Activated CD8-positive, alpha-beta memory T cell treated with anti-CD3 and anti-CD28 coated beads, Interleukin-2, amount 50 U/mL, for 1 hour (primary cell): ENCODE data around the gene LRRC27.

Experiments used
- DNase-seq: peaks from one replicate; pipeline ENCODE4 v3.0.0-alpha.2; 2020; ENCODE audit errors: extremely low read depth

LRRC27 gene

GRCh38 chr10:132357286-132358058 lies 25.5 kb downstream of the LRRC27 start:
- DNase-seq = no peak

DNA sequence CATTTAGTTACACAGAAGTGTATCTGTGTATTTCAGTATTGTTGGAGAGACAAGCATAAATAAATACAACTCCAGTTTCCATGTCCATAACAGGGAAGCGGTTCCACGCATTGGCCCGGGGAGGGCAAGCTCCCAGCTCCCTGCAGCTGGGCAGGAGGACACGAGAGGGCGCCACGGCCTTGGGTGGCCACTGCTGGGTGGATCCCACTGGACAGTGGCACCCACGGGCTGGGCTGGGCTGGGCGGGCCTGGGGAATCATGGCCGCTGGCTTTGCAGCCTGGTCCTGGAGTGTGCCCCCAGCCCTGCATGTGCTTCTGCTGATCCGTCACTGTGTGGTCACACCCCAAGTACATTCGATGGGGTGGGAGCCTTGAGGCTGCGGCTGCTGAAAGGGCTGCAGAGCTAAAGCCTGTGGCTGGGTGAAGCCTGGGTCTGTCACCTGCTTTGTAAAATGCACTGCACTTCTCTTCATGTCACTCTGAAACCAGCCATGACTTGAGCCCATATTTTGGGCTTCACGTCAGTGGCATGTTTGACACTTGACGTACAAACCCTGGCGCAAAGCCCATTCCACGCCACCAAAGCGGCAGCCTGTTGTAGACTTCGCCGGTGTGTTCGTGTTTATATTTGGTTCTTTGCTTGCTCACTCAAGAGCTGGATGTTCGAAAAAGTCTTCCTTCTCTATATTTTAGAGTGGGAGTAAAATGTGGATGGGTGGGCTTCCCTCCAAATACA lies 27.5 kb downstream of the LRRC27 start:
- DNase-seq = no peak

DNA sequence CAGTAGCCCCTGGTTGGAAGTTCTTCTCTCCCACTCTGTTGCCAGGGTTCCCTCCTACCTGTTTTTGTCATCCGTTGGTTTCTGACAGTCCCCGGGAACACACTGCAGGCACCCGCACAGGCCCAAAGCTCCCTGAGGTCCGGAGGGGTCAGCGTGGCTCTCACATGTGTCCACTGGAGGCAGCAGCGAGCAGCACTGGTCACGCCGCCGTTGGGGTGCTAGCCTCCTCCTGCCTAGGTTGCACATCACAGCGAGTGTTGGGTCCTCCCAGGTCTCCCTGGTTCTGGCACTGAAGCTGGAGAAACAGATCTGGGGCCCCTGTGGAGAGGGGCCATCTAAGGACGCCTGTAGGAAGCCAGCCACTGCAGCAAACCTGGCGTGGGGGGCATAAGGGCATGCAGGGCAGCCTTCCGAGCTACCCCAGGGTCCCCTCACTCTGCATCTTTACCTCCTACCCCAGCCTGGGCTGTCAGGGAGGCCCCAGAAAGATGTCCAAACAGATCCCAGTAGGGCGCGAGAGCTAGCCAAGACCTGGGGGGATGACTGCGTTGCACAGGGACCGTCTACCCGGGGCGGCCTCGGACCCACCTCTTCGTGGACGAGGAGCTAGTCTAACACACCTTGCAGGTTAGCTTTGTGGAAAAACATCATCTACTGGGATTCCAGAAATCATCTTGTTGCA lies 28.9 kb downstream of the LRRC27 start:
- DNase-seq = no peak

DNA sequence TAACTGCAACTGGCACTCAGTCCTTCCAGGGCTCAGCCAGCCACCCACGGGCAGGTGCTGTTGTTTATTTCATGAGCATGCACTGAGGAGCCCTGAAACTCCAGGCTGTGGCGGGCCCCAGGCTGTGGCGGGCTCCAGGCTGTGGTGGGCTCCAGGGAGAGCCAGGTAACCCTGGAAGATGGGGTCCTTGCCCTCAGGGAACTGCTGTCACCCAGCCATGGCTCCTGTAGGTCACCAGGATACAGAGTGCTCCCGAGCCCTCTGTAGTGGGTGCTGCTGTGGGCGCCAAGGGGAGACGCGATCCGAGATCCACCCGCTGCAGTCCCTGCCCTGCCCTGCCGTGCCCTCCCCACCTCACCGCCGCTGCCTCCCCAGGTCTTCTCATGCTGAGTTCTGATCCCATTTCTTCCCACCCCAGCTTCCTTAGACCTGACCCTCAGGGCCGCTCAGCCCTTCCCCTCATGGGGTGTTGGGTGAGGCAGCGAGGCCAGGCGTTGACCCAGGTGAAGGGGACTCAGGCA lies 29.6 kb downstream of the LRRC27 start:
- no peak for DNase-seq

- no peak for DNase-seq
These were observed 30.2 kb downstream of the LRRC27 start for GRCh38 chr10:132362151-132362611.

GRCh38 chr10:132363376-132363775 lies 31.4 kb downstream of the LRRC27 start:
- no peak for DNase-seq

DNA sequence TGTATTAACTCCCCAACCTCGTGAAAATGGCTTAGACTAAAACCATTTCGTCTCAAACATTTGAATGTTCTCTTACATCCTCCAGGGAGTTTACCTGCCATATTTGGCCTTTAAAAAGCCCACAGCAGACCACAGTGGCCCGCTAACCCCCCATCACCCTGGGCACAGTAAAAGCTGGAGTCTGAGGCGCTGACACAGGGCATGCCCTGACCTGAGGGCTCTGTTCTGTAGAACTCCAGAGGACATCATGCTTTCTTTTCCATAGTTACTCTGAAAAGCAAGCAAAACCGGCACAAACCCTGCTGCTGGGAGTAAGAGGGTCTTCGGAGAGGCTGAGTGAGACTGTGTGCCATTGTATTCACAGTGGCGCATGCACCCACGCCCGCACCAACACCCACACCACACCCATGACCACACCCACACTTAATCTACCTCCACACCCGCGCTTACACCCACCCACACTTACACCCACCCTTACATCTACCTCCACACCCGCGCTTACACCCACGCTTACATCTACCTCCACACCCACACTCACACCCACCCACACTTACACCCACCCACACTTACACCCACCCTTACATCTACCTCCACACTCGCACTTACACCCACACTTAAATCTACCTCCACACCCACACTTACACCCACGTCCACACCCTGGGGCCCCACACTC lies 32.1 kb downstream of the LRRC27 start:
- no peak for DNase-seq

- no peak for DNase-seq
These were observed 32.6 kb downstream of the LRRC27 start for GRCh38 chr10:132364594-132364970.

DNA sequence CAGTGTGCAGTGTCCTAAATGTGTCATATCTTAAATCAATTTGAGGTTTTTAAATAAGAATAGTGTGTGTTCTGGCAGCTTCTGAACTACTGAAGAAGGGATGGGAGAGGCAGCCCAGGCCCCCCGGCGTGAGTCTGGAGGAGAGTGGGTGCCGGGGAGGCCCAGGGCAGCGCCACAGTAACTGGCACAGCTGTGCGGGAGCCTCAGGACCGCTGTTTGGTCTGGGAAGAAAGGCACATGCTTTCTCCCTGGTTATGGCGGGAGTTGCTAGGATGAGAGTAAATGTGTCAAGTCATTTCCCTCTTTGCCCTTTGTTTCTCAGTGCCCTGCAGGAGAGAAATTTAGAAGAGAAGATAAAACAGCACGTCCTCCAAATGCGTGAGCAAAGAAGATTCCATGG lies 33.1 kb downstream of the LRRC27 start:
- no peak for DNase-seq

DNA sequence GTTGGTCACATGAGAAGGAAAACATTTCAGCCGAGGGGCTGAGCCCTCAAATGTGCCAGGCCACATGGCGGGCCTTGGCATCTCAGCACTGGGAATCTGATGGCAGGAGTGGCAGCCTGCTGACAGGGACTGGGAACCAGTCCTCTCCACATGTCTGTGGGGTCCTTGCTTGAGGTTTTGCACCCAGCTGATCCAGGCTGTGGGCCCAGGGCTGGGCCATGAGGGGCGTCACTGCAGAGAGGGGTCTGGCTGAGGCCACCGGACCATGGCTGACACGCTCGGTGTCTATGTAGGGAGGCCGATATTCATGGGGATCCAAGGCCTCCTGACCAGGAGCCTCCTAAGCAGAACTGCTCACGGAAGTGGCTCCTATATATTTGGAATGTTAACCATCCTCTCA lies 34.0 kb downstream of the LRRC27 start:
- DNase-seq = no peak

- no peak for DNase-seq
These were observed 34.5 kb downstream of the LRRC27 start for GRCh38 chr10:132366499-132366898.

DNA sequence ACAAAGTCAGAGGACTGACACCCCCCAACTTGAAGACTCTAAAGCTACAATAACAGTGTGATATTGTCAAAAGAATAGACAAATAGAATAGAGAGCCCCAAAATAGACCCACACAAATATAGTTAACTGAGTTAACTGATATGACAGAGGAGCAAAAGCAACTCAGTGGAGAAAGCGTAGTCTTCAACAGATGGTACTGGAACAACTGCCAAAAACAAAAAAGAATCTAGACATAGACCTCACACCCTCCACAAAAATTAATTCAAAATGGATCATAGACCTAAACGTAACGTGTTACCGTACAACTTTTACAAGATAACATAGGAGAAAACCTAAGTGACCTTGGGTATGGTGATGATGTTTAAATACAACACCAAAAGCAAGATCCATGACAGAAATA lies 36.4 kb downstream of the LRRC27 start:
- DNase-seq = no peak

- DNase-seq = no peak
These were observed 37.1 kb downstream of the LRRC27 start for GRCh38 chr10:132368881-132369635.

- DNase-seq = no peak
These were observed 37.7 kb downstream of the LRRC27 start for GRCh38 chr10:132369636-132370185.

GRCh38 chr10:132370426-132371340 lies 38.7 kb downstream of the LRRC27 start:
- DNase-seq = no peak

- no peak for DNase-seq
These were observed 39.7 kb downstream of the LRRC27 start for GRCh38 chr10:132371641-132372081.

DNA sequence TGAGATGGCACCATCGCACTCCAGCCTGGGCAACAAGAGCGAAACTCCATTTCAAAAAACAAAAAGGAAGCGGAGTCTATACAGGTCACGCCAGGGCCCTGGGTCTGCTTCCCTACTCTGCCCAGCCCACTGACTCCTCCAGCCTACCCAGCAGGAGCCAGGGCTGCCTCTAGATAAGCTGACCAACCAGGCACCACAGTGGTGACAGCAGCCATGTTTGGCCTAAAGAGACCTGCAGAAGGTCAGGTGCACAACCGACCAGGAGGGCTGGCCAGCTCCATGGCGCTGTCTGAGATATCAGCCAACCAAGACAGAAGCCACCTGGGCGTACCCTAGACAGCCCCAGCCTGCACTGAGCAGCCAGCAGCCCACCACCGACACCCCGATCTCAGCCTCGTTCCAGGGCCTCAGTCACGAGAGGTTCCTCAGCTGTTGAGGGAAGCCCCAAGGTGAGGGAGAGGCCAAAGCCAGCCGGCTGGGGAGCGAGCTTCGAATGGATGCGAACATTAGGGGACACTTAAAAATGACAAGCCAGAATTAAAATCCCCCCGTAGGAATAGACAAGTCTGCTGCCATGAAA lies 40.6 kb downstream of the LRRC27 start:
- DNase-seq = no peak

DNA sequence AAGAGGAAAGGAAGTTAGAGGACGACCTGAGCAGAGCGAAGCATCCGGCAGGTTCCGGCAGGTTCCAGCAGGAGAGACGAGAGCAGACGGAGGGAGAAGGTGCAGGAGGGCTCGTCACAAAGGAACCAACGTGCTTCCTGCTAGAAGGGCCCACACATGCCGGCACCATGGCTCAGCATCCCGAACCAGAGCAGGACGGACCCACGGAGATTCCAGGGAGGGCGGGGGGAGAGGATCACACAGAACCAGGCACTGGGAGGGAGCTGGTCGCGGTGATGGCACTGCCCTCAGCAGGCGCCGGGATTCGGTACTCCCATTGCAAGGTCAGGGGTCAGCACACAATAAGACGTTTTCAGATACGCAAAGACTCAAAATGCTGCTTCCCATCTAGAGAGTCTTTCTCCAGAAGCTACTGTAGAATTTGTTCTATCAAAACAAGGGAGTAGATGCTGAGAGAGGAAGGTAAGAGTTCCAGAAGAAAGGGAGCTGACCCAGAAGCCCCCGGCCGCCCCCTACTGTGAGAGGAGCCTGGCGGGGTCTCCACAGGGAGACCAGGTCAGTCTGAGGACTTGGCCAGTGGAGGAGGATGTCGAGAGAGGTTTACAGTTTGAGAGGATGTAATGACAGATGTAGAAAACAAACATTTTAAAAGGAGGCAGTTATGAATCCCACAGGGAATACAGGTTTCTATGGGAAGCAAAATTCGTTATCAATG lies 41.4 kb downstream of the LRRC27 start:
- no peak for DNase-seq

- DNase-seq = no peak
These were observed 42.2 kb downstream of the LRRC27 start for GRCh38 chr10:132374176-132374575.
